GM13976 (cell line): ENCODE results near the gene PKNOX2.

ENCODE experiments used
- DNase-seq: peaks from one replicate; pipeline ENCODE4 v3.0.0; 2012; ENCODE audit warnings: low spot score
- CTCF ChIP-seq: IDR thresholded peaks from 2 replicates; pipeline ENCODE4 v1.5.1; 2012; ENCODE audit warnings: borderline replicate concordance, mild to moderate bottlenecking; ENCODE audit not compliant: insufficient read depth; ENCODE audit errors: extremely low read depth, missing control alignments, control extremely low read depth
- in situ Hi-C: fragments of 300-500 bp; cut with MboI; formaldehyde crosslinking; loops from one replicate; pipeline ENCODE4 v1.12.0; 2022; ENCODE audit warnings: low sequenced_read_pairs, mixed read lengths, inconsistent platforms; ENCODE audit not compliant: unreplicated experiment

The PKNOX2 gene

GRCh38 chr11:125425601-125426000 lies 261.1 kb downstream of the PKNOX2 start:
- in situ Hi-C loops = no loop called here
- no peak for DNase-seq

GRCh38 chr11:125426818-125427528 lies 262.4 kb downstream of the PKNOX2 start:
- no peak for DNase-seq
- no peak for TF ChIP-seq CTCF
- in situ Hi-C loops = no loop called here

More at GRCh38 chr11:125425601-125426000, 261.1 kb downstream of the PKNOX2 start:
- TF ChIP-seq CTCF = no peak

GRCh38 chr11:125428486-125429173 lies 264.1 kb downstream of the PKNOX2 start:
- TF ChIP-seq CTCF = no peak
- no peak for DNase-seq
- in situ Hi-C loops = no loop called here

GRCh38 chr11:125429174-125429707 lies 264.7 kb downstream of the PKNOX2 start:
- in situ Hi-C loops = no loop called here
- peak; percentile 84 for DNase-seq
- peak; percentile 83 for TF ChIP-seq CTCF

GRCh38 chr11:125429807-125430678 lies 265.5 kb downstream of the PKNOX2 start:
- DNase-seq = no peak
- no peak for TF ChIP-seq CTCF
- in situ Hi-C loops = no loop called here

GRCh38 chr11:125431009-125431408 lies 266.5 kb downstream of the PKNOX2 start:
- in situ Hi-C loops = no loop called here
- no peak for DNase-seq
- no peak for TF ChIP-seq CTCF
